Measurements from ENCODE around the gene ZSCAN26.
A peak's percentile ranks its signal among the peaks of the same experiment; 100 is the strongest.

Gene ZSCAN26

DNA sequence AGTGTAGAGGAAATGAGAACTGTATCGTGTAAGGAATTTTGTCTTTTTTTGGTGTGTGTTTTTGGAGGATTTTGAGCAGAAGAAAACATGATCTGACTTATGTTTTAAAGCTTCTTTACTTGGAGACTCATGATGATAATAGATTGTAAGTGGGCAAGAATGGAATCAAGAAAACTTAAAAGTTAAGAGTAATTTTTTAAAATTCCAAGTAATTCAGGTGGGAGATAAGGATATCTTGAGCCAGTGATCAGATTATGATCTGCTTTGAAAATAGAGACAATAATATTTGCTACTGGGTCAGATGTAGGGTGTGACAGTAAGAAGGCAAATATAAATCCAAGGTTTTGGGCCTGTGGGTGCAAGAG, 734 bp downstream of the ZSCAN26 start:
- no peak for DNase-seq (ENCODE audit: low read depth)
- TF ChIP-seq, protein P1, sequence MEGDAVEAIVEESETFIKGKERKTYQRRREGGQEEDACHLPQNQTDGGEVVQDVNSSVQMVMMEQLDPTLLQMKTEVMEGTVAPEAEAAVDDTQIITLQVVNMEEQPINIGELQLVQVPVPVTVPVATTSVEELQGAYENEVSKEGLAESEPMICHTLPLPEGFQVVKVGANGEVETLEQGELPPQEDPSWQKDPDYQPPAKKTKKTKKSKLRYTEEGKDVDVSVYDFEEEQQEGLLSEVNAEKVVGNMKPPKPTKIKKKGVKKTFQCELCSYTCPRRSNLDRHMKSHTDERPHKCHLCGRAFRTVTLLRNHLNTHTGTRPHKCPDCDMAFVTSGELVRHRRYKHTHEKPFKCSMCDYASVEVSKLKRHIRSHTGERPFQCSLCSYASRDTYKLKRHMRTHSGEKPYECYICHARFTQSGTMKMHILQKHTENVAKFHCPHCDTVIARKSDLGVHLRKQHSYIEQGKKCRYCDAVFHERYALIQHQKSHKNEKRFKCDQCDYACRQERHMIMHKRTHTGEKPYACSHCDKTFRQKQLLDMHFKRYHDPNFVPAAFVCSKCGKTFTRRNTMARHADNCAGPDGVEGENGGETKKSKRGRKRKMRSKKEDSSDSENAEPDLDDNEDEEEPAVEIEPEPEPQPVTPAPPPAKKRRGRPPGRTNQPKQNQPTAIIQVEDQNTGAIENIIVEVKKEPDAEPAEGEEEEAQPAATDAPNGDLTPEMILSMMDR (IDR thresholded peaks at IDR 0.05; ENCODE audit: low read length, missing control alignments): no peak
- H3K4me3 ChIP-seq (replicated peaks; ENCODE audit: low read depth, low read length): peak overlapping the region; percentile 65

DNA sequence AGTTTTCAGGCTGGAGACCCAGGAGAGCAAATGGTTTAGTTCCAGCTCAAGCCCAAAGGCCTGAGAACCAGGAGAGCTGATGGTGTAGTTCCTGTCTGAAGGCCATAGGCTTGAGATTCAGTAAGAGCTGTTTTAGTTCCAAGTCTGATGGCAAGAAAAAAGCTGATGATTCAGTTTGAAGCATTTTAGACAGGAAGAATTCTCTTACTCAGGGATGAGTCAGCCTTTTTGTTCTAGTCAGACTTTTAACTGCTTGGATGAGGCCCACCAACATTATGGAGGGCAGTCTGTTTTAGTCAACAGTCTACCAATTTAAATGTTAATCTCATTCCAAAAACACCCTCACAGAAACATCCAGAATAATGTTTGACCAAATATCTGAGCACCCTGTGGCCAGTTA, 2.5 kb downstream of the ZSCAN26 start:
- TF ChIP-seq, protein P1 (IDR thresholded peaks at IDR 0.05; ENCODE audit: low read length, missing control alignments): no peak
- peak; percentile 88 for DNase-seq (ENCODE audit: low read depth)

DNA sequence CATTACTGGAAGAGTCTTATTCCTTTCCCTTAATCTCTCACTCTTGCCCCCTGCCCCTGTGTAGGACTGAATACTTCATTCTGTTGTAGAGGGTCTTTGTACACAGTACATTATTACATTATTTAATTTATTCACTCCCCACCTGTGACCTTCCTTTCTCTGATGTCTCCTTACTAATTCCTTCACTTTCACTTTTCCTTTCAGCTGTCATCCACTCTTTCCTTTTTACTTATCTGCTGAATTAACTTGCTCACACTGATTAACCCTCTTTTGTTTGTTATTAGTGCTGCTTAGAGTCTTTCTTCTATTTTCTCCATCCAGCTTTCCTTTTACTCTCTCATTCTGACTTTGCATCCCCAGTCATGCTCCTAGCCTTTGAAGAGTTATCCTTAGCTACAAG, 7.9 kb downstream of the ZSCAN26 start:
- H3K4me3 ChIP-seq (replicated peaks; ENCODE audit: low read depth, low read length): no peak overlapping the region
- TF ChIP-seq, protein P1 (IDR thresholded peaks at IDR 0.05; ENCODE audit: low read length, missing control alignments): no peak
- no peak for DNase-seq (ENCODE audit: low read depth)

More for the DNA sequence above, 2.5 kb downstream of the ZSCAN26 start:
- H3K4me3 ChIP-seq (replicated peaks; ENCODE audit: low read depth, low read length): no peak overlapping the region

DNA sequence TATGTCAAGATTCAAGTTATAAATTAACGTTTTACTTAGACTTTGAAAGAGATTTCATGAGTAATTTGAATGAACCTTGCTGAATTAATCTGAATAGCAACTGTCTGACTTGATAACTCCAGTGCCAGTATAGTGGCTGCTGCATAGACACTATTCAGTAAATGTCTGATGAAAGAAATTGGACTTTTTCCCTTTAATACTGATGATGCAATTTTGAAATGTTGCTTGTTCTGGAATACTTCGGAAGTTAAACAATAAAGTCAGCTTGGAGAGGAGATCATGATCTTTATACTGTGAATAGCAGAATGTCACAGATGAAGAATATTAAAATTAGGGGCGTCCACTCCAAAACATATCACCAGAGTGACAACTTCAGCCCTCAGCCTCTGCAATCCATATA, 10.8 kb downstream of the ZSCAN26 start:
- H3K4me3 ChIP-seq (replicated peaks; ENCODE audit: low read depth, low read length): no peak overlapping the region
- TF ChIP-seq, protein P1 (IDR thresholded peaks at IDR 0.05; ENCODE audit: low read length, missing control alignments): no peak
- DNase-seq (ENCODE audit: low read depth): peak; percentile 13

DNA sequence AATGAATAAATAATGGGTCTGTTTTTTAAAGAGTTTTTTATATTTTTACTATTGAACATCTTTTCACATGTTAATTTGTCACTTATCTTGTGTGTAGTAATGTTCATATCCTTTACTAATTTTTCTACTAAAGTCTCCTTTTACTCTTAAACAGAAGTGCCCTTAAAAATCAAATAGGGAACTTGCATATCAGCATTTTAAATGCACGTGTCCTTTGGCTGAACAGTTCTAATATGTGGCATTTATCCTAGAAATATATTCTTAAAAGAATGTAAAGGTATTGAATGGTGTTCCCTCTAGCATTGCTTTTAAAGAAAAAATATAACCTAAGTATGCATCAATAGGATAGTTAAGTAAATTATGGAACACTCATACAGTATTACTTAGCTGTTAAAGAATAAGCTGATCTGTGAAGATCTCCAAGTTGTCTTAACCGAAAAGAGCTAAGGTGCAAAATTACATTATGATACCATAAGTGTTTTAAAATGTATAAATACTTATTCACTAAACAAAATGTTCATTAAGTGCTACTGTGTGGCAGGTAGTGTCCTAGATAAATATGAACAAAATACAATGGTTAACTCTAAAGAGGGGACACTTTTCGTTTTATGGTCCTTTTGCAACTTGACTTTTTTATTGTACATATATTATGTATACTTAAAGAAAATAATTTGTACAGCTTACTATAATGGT, 13.8 kb downstream of the ZSCAN26 start:
- H3K4me3 ChIP-seq (replicated peaks; ENCODE audit: low read depth, low read length): peak overlapping the region; percentile 76
- TF ChIP-seq, protein P1 (IDR thresholded peaks at IDR 0.05; ENCODE audit: low read length, missing control alignments): no peak
- no peak for DNase-seq (ENCODE audit: low read depth)

DNA sequence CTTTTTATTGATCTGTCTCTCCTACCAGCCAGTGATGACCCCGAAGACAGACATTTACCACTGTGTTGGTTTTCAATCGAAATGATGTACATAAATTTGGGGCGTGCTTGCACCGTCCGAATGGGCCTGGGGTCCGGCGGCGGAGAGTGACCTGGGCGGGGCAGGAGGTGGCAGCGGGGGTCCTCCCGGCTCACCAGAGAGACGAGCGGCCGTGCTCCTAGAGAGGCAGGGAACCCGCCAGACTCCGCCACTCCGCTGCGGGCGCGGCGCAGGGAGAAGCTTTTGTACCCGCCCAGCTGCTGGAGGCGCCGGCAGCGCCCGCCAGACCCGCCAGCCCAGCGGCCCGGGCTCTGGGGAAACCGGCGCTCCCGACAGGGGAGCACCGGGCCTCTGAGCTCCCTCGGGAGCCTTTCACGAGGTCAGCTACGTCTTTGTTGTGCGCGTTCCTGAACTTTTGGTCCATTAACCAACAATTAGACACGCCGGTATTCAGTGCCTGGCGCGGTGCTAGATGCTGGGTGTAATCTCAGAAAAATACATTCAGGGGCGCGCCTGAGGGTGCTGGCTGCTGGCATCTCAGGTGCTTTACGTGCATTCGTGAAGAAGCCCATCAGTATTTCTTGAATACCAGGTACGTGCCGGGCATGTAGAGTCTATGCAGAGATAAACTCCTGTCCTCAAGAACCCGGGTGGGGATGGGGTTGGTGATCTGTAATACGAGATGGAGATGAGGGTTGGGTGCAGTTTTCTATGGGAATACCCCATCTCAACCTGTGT, 14.5 kb downstream of the ZSCAN26 start, which contains the start of gene PGBD1:
Gene PGBD1, plus strand, starts transcription at position 285 of the 777 bp plus-strand sequence. CDS start 2,242 bp downstream, outside the sequence.
- H3K4me3 ChIP-seq (replicated peaks; ENCODE audit: low read depth, low read length): peak within 1 kb of the TSS; percentile 76
- DNase-seq (ENCODE audit: low read depth): peak; percentile 80
- TF ChIP-seq, protein P1 (IDR thresholded peaks at IDR 0.05; ENCODE audit: low read length, missing control alignments): no peak
